Ovary (tissue), 9 donors: Measurements from ENCODE around the gene TEFM. TPM values are rescaled to one million over a fixed set of nuclear protein-coding genes. Genes with fewer than 3 reads are reported as not detected.

Experiments used
- DNase-seq, 5 donors: peaks; one replicate each; pipeline ENCODE4 v3.0.0-alpha.2; 2019 to 2020
- H3K27ac ChIP-seq, 2 donors: fragments of 200-600 bp; one replicate each; pipeline versions ENCODE4 v1.5.1 to v1.8.0; 2019 to 2022
- H3K27me3 ChIP-seq: fragments of 200-600 bp; one replicate; pipeline ENCODE4 v1.8.0; 2022
- H3K36me3 ChIP-seq: fragments of 200-600 bp; sonication (generic); one replicate; pipeline ENCODE4 v1.5.1; 2019
- H3K4me1 ChIP-seq: one replicate; pipeline ENCODE4 v1.8.1; 2013; ENCODE audit warnings: mild to moderate bottlenecking, moderate library complexity; ENCODE audit not compliant: insufficient read depth
- H3K4me3 ChIP-seq: fragments of 200-600 bp; sonication (generic); one replicate; pipeline ENCODE4 v1.5.1; 2017
- H3K9me3 ChIP-seq, 2 donors: fragments of 200-600 bp in 1 of 2; sonication (generic) in 1 of 2; one replicate each; pipeline versions ENCODE4 v1.5.1 to v1.8.1; 2013 to 2019; ENCODE audit warnings: mild to moderate bottlenecking in 1 of 2, moderate library complexity in 1 of 2
- CTCF ChIP-seq, 3 donors: fragments of 450-650 bp in 2 of 3; fragments of 200-600 bp in 1 of 3; IDR thresholded peaks; one replicate each; pipeline versions ENCODE4 v1.5.1 to v1.8.0; 2016 to 2022; ENCODE audit warnings: antibody characterized with exemption in 3 of 3, mild to moderate bottlenecking in 1 of 3
- EP300 ChIP-seq: sonication (generic); formaldehyde crosslinking; IDR thresholded peaks from one replicate; pipeline ENCODE4 v1.6.1; 2017; ENCODE audit warnings: antibody characterized with exemption
- POLR2A ChIP-seq: fragments of 450-650 bp; IDR thresholded peaks from one replicate; pipeline ENCODE4 v1.6.1; 2017; ENCODE audit warnings: antibody characterized with exemption, mild to moderate bottlenecking, moderate library complexity
- WGBS, 3 donors: extraction: QIAGEN DNeasy Blood & Tissue Kit in 1 of 3; methylation state at CpG; one replicate each; pipeline versions ENCODE4 v1.1.5 to v1.1.7; 2013 to 2017; 5-methylcytosine and 5-hydroxymethylcytosine counted together
- intact Hi-C, 4 donors: fragments of 100-400 bp; cut with DNase I; formaldehyde crosslinking; loops; one replicate each; pipeline versions ENCODE4 v1.11.0 to v1.15.1; 2022 to 2023
- polyA plus RNA-seq, 2 donors: library from polyadenylated mRNA; stranded (reverse); fragments of 200-250 nt in 1 of 2; fragments of 350-450 nt in 1 of 2; fragmentation: Illumina TruSeq in 1 of 2; extraction: RNeasy Lipid Tissue Mini Kit (QIAGEN cat#74804) in 1 of 2; gene quantifications; one replicate each; pipeline ENCODE4 v1.2.3, GENCODE V29; 2013 to 2014
- total RNA-seq, 7 donors: library from RNA; depleted of rRNA in 2 of 7; stranded (reverse); fragments of >200 nt in 2 of 7; fragmentation: NEBNext Ultra II Directional in 3 of 7; extraction: Animal tissue kit (Norgen Biotek cat#: 25700) in 3 of 7; gene quantifications; one replicate each; pipeline versions ENCODE4 v1.1.0 to v1.2.4, GENCODE V29; 2016 to 2023
- donor health status: DM: no; HTN: no; CAD: no; lungs with moderate emphysema.
- donor health status: DM: no; HTN: no; CAD: no.
- donor health status: Bipolar disorder and iron deficiency.
- donor health status: DM: yes; HTN: yes; CAD: no.
- donor health status: DM: no; HTN: no; CAD: no.
- donor health status: DM: yes; HTN: yes; CAD: no.

The TEFM gene
- total and polyA plus RNA-seq, 9 donors = 9.4 to 18.3 (median 13.3) TPM

- no peaks in the 10 kb centered on the region for H3K27me3 ChIP-seq
- intact Hi-C loops = no loop called here
- no peak overlapping the region for H3K4me3 ChIP-seq
- peak in 1 of 5 donors; percentile 23 for DNase-seq
- no peaks in the 10 kb centered on the region for H3K36me3 ChIP-seq
- H3K4me1 ChIP-seq = no peaks in the 10 kb centered on the region
- no peaks in the 10 kb centered on the region for H3K9me3 ChIP-seq
- no peak overlapping the region for H3K27ac ChIP-seq
- 65 to 75% (median 71%) methylated on average over 9 of the region's 9 CpGs for WGBS, 3 donors
- TF ChIP-seq CTCF (IDR thresholded peaks at IDR 0.05) (no peak), POLR2A (no peak), EP300 (no peak)
Observed at GRCh38 chr17:30950669-30951399, 44.8 kb upstream of the TEFM start.

GRCh38 chr17:30950189-30950588 lies 44.2 kb upstream of the TEFM start:
- no peaks in the 10 kb centered on the region for H3K27me3 ChIP-seq
- TF ChIP-seq EP300 = no peak
- TF ChIP-seq POLR2A = no peak
- TF ChIP-seq CTCF (IDR thresholded peaks at IDR 0.05) = no peak
- no peaks in the 10 kb centered on the region for H3K4me1 ChIP-seq
- DNase-seq = no peak
- H3K4me3 ChIP-seq = no peak overlapping the region
- H3K27ac ChIP-seq = no peak overlapping the region
- WGBS, 3 donors = 86 to 92% (median 88%) methylated on average over 5 of the region's 5 CpGs
- no peaks in the 10 kb centered on the region for H3K36me3 ChIP-seq
- intact Hi-C loops = no loop called here
- H3K9me3 ChIP-seq = no peaks in the 10 kb centered on the region

GRCh38 chr17:30947796-30948195 lies 41.8 kb upstream of the TEFM start:
- Histone ChIP-seq H3K27ac (no peak overlapping the region), H3K36me3 (no peaks in the 10 kb centered on the region), H3K27me3 (no peaks in the 10 kb centered on the region), H3K9me3 (no peaks in the 10 kb centered on the region), H3K4me3 (no peak overlapping the region), H3K4me1 (no peaks in the 10 kb centered on the region)
- TF ChIP-seq EP300 (no peak), POLR2A (no peak), CTCF (IDR thresholded peaks at IDR 0.05) (no peak)
- intact Hi-C loops = no loop called here
- DNase-seq = no peak
- WGBS, 3 donors = 93 to 95% (median 94%) methylated on average over 5 of the region's 5 CpGs

- H3K27me3 ChIP-seq = no peaks in the 10 kb centered on the region
- H3K27ac ChIP-seq = no peak overlapping the region
- H3K4me3 ChIP-seq = no peak overlapping the region
- H3K36me3 ChIP-seq = no peaks in the 10 kb centered on the region
- DNase-seq = no peak
- 59 to 65% (median 60%) methylated on average over 4 of the region's 4 CpGs for WGBS, 3 donors
- intact Hi-C loops = no loop called here
- no peak for TF ChIP-seq POLR2A
- no peak for TF ChIP-seq CTCF (IDR thresholded peaks at IDR 0.05)
- TF ChIP-seq EP300 = no peak
- H3K9me3 ChIP-seq = no peaks in the 10 kb centered on the region
- no peaks in the 10 kb centered on the region for H3K4me1 ChIP-seq
Observed at GRCh38 chr17:30942308-30943079, 36.5 kb upstream of the TEFM start.
